ENCODE data around the gene ZC3H10. TPM values are rescaled to one million over a fixed set of nuclear protein-coding genes. Genes with fewer than 3 reads are reported as not detected.

Gene ZC3H10
- total RNA-seq, 4 donors from 2014 or later = 1.3 to 9.8 (median 4.2) TPM

GRCh38 chr12:56129942-56130495 lies 12.0 kb downstream of the ZC3H10 start:
- H3K27ac ChIP-seq = peak overlapping the region; percentile 88 to 91
- H3K4me1 ChIP-seq = peaks cover 8 to 10% of the 10 kb centered on the region in 2 donors
- DNase-seq = no peak
- H3K36me3 ChIP-seq = no peaks in the 10 kb centered on the region
- intact Hi-C loops (cut with DNase I; ENCODE audit: low total_unique reads) = loop anchor here (5.0 kb wide), 1 partner anchor 32 kb away; no protein-coding TSS in a partner anchor
- TF ChIP-seq POLR2A (IDR thresholded peaks at IDR 0.05) = no peak
- no peak for TF ChIP-seq CTCF (IDR thresholded peaks at IDR 0.05)
- no peaks in the 10 kb centered on the region for H3K9me3 ChIP-seq
- peak overlapping the region; percentile 56 to 95 for H3K4me3 ChIP-seq
- H3K27me3 ChIP-seq = no peaks in the 10 kb centered on the region

- H3K9me3 ChIP-seq = no peaks in the 10 kb centered on the region
- no peak for DNase-seq
- intact Hi-C loops (cut with DNase I; ENCODE audit: low total_unique reads) = no loop called here
- H3K27me3 ChIP-seq = no peaks in the 10 kb centered on the region
- no peak overlapping the region for H3K4me3 ChIP-seq
- no peak for TF ChIP-seq CTCF (IDR thresholded peaks at IDR 0.05)
- TF ChIP-seq POLR2A (IDR thresholded peaks at IDR 0.05) = no peak
- H3K36me3 ChIP-seq = no peaks in the 10 kb centered on the region
- peak overlapping the region; percentile 88 to 91 for H3K27ac ChIP-seq
- H3K4me1 ChIP-seq = peaks cover 7 to 8% of the 10 kb centered on the region in 2 donors
Measured at GRCh38 chr12:56130876-56131275, 12.8 kb downstream of the ZC3H10 start.

- Histone ChIP-seq H3K4me1 (peaks cover 0 to 5% of the 10 kb centered on the region in 2 donors), H3K36me3 (no peaks in the 10 kb centered on the region), H3K9me3 (no peaks in the 10 kb centered on the region), H3K27me3 (no peaks in the 10 kb centered on the region), H3K4me3 (no peak overlapping the region), H3K27ac (no peak overlapping the region)
- no peak for DNase-seq
- no peak for TF ChIP-seq CTCF (IDR thresholded peaks at IDR 0.05)
- intact Hi-C loops (cut with DNase I; ENCODE audit: low total_unique reads) = no loop called here
Measured at GRCh38 chr12:56134897-56135296, 16.8 kb downstream of the ZC3H10 start.

GRCh38 chr12:56137853-56138571 lies 19.9 kb downstream of the ZC3H10 start:
- no peaks in the 10 kb centered on the region for H3K36me3 ChIP-seq
- no peak for DNase-seq
- H3K9me3 ChIP-seq = no peaks in the 10 kb centered on the region
- no peak overlapping the region for H3K4me3 ChIP-seq
- H3K27ac ChIP-seq = no peak overlapping the region
- TF ChIP-seq CTCF (IDR thresholded peaks at IDR 0.05) = no peak
- TF ChIP-seq POLR2A (IDR thresholded peaks at IDR 0.05) = no peak
- intact Hi-C loops (cut with DNase I; ENCODE audit: low total_unique reads) = no loop called here
- no peaks in the 10 kb centered on the region for H3K27me3 ChIP-seq
- no peaks in the 10 kb centered on the region for H3K4me1 ChIP-seq

- DNase-seq = no peak
- intact Hi-C loops (cut with DNase I; ENCODE audit: low total_unique reads) = no loop called here
- Histone ChIP-seq H3K27ac (no peak overlapping the region), H3K4me3 (no peak overlapping the region), H3K9me3 (no peaks in the 10 kb centered on the region), H3K36me3 (no peaks in the 10 kb centered on the region), H3K27me3 (no peaks in the 10 kb centered on the region), H3K4me1 (no peaks in the 10 kb centered on the region)
- no peak for TF ChIP-seq POLR2A (IDR thresholded peaks at IDR 0.05)
- TF ChIP-seq CTCF (IDR thresholded peaks at IDR 0.05) = no peak
Measured at GRCh38 chr12:56141946-56142784, 24.1 kb downstream of the ZC3H10 start.

All from uterus (tissue), 4 donors.